Stimulated activated CD8-positive, alpha-beta memory T cell treated with anti-CD3 and anti-CD28 coated beads, Interleukin-4, amount 100 ng/mL, for 24 hours (primary cell): ENCODE data around the gene RPS27L.

Experiments used
- DNase-seq: peaks from one replicate; pipeline ENCODE4 v3.0.0-alpha.2; 2020; ENCODE audit warnings: low read depth

The RPS27L gene

DNA sequence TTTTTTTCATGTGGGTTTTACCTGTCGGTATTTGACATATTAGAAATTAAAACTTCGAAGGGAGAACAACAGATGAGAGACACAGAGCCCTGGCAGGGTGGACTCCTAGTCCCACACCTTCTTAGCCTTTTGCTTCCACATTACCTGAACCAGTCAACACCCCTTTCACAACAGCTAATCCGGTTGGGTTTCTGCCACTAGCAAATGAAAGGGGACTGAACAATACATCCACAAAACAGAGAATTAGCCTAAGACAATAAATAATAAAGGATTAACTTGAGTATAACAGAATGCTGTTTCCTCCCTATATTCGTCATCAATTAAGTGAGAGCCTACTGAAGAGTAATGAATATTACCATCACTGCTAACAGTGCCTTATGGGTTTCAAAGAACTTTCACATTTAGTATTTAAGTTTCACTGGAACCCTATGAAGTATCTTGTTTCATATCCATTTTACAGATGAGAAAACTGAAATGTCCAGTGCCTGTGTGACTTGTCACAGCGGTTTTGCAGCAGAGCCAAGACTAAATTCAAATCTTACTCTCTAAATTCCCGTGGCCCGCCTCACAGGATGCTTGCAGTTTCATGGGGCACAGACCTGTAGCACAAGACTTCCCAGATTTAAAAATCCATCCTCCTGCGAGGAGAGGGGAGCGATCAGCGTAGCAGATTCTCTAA, 31.1 kb upstream of the RPS27L start:
- DNase-seq, result no peak

DNA sequence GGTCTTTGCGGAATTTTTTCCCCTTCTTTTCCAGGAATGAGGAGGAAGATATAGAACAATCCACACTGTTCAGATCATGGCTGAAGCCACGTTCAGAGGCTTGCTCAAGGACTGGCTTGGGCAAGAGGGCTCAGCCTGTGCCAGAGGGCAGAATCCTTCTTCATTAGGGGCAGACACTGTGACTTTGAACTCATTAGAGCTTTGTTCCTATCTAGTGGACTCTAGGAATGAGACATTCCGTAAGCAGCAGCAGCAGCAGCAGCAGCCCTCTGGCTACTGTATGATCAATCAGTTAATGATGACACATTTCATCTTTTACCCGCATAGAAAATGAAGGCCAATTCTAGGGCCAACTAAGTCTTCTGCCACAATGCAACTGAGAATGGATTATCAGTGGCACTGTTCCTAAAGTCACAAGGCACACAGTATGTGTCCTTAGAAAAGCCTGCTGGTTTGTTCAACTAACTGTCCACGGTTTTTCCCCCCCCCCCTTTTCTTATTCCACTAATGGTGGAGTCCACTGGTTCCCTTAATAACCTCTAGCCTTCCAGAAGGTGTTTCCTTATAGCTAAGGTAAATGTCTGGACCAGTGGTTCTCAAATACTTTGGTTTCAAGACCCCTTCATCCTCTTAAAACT, 30.4 kb upstream of the RPS27L start:
- DNase-seq, result no peak

DNA sequence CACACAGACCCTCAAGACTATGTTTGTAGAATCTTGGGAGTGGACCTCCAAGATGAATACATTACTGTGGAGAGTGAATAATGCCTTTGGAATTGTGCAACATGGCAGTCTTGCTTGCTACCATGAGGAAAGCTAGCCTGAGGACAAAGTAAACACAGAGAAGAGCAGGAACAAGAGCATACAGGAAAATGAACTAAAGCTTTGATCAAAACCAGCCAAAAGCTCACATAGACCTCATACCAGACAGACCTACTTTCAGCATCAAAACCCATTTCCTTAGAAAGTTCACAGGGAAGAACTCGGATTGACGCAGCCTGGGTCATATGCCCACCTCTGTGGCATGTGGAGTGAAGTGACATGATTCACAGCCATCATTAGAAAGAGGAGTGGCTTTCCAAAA, 28.8 kb upstream of the RPS27L start:
- no peak for DNase-seq

DNA sequence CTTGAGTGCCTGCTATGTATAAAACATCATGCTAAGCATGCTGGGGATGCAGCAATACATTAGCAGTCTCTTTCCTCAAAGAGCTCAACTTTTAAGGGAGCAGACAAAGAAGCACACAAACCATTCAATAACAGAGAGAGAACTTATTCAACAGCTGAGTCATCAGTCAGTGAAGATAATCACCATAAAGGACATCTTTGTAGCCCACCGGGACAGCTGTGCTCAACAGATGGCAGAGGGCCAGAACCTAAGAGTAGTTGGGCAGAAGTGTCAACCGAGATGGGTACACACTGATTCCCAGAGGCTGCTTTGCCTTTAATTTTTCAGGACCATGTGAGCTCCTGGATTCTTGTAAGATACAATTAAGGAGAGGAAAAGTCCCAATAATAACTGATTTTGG, 27.9 kb upstream of the RPS27L start:
- no peak for DNase-seq

DNA sequence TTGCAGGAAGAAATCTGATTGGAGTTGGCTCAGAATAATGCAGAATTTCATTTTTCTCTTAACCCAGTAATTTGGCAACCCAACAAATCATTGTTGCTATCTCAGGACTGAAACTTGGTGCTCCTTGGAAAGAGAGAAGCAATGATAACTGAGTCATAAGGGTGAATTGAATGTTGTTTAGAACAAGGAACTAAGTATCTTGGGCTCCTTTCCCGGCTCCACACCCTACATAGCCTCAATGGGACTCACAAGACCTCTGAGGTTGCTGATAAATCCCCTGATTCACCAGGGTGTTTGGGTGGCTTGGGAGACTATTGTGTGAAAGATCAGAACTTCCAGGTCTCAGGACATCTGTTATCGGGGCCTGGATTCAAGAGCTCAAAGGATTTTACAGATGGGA, 24.4 kb upstream of the RPS27L start:
- no peak for DNase-seq

DNA sequence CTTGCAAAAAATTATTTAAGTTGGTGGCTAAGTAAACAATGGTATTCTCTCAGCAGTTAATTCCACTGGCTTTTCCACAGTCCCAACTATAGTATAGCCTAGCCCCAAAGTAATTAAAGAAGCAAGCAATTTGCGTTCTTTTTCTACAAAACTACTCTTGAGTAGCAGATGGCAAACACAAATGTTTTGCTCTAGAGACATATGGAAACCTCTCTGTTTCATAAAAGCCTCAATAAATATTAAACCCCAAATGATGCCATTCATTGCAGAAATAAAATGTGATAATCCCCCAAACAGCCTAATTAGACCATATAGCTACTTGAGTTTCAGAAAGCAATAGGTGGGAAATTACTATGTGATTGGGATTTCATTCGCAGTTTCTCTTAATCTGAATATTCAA, 23.5 kb upstream of the RPS27L start:
- no peak for DNase-seq

DNA sequence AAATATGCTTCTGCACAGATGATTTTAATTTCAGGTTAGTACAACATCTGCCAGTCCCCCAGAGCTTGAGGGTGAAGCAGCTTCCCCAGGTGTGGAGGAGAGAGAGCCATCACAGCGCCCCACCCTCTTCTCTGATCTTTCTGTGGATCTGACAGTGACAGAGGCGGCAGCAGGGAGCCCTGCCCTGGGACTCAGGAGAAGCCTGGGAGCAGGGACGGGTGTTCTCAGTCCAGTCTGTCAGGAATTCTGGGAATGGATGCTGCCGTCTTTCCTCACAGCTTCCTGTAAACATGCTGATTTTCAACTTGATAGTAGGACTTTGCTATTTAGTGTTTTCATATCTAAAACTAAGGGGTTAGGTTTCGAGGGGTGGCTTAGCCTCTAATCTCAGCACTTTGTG, 20.8 kb upstream of the RPS27L start:
- no peak for DNase-seq

DNA sequence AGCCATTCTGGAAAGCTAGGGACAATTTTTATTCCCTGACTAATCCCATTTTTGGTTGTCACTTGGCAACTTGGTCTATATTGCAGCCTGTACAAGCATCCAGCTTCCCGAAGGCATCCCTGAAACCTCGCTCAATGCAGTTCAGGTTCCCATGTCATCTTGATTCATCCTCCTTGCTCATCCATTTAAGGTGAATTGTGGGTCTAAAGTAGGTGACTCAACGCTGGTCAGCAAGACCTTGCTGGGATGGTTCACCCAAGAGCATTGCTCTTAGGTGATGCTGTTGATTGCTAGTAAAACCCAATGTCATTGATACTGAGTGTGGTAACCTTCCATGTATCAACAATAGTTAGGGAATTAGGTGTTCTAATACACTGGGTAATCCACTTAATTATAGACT, 19.0 kb upstream of the RPS27L start:
- no peak for DNase-seq

DNA sequence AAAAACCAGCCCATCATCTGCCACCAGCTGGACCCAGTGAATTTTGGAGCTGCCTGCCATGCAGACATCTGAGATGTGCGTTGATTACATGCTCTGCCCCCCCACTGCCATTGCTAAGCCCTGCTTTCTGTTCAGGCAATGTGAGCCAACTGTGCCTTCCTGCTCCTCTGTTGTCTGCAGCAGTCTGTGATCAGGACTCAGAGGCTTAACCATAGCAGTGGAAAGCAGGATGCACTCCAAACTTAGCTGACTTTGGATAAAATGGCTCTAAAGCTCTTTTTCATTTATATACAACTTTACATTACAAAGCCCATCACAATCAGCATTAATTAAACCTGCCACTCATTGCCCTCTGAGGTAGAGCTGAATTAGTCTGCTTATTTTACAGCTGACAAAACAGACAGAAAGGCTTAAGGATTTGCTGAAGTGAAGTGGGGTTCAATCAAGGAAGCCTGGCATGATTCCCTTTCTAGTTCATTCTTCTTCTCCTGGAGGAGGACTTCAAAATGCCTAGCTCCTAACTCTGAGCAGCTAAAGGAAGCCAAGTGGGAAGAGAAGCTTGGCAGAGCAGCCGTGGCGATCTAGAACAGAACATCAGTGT, 15.7 kb upstream of the RPS27L start:
- DNase-seq, result no peak

DNA sequence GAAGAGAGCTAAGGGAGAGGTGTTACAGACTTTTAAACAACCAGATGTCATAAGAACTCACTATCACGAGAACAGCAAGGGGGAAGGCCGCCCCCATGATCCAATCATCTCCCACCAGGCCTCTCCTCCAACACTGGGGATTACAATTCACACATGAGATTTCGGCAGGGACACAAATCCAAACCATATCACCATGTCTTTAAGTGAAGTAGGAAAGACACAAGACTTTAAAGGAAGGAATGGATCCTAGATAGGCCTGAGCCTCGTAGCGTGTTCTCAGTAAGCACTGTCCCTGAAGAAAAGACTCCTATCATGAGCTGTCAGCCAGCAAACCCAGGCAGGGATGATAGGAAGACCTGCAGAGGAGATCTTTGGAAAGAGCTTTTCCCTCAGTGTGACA, 15.1 kb upstream of the RPS27L start:
- DNase-seq, result no peak

DNA sequence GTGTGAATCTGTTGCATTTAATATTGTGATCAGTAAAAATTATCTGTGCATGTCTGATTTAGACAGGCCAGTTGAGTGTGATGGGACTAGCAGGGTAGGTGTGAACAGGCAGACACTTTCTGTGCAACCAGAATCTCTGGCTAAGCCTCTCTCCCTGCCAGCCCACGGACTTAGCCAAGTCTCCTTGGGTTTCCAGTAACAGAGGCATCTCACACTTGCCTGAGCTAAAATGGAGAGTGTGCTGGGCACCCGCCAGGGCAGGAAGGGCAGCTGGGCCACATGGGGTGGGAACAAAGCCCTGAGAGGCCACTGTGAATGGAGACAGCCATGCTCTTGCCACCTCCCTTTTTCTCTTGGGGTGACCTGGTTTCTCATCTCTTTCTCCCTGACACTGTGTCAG, 12.5 kb upstream of the RPS27L start:
- no peak for DNase-seq

DNA sequence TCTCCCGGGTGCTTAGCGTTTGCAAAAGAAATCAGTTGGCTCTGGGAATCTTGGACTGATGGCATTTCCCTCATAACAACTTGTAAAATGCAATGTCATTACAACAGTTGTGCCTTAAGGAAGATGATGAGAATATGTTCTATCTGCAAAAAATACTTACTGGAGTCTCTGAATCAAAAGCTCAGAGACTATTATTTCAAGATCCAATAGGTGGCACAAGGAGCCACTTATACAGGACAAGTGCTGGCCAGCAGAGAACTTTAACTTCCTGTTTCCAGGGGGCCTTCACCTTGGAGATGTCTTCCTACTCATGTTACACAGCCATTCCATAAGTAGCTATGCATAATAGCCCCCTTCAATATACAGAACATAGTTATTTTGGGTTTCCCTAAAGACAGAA, 8.9 kb upstream of the RPS27L start:
- no peak for DNase-seq

DNA sequence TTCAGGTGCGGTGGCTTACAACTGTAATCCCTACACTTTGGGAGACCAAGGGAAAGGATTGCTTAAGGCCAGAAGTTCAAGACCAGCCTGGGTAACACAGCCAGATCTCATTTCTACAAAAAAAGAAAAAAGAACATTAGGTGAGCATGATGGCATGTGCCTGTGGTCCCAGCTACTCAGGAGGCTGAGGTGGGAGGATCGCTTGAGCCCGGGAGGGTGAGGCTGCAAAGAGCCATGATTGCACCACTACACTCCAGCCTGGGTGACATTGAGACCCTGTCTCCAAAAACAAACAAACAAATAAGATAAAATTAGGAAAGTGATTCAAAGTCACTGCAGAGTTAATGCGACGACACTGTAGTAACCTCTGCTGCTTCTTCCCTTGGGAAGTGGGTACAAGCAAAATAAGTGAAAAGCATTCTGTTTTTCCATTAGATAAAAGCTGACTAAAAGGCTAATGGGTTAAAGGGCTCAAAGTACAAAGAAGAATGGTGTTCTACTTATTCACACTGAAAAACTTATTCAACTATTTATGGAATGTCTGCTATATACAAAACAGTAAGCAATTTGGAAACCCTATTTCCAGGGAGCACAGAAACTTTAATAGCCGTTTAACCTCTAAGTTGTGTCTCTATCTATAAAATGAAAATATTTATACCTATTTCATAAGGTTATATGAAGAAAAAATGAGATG, 8.0 kb upstream of the RPS27L start:
- DNase-seq, result no peak

DNA sequence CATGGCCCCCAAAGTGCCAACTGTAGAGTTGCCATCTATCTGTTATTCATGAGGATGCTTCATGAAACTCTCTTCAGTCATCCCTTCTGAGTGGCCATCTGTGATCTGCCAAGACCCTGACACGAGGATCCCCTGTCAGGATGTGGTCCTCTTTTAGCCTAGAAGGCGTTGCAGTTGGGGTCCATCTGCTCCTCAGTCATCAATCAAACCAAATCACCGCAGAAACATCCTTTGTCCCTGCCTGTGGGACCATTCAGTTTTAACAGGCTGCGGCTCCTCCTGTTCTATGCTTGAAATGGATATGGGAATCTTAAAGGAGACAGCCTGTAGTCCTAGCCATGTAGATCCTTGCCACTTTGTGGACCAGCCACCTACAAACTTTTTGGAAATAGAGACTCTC, 5.9 kb upstream of the RPS27L start:
- no peak for DNase-seq

DNA sequence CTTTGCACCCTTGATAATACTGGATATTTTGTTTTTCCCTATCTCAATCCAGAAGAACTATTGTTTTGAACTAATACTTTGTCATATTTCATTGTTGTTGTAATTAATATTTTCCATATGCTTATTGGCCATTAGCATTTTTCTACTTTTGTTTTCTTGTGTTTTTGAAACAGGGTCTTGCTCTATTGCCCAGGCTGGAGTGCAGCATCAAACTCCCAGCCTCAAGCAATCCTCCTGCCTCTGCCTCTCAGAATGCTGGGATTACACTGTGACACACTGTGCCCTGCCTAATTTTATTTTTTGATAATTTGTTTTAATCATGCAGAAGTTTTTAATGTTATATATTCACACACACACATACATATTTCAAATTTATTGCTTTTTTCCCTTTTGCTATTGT, 3.4 kb upstream of the RPS27L start:
- no peak for DNase-seq

DNA sequence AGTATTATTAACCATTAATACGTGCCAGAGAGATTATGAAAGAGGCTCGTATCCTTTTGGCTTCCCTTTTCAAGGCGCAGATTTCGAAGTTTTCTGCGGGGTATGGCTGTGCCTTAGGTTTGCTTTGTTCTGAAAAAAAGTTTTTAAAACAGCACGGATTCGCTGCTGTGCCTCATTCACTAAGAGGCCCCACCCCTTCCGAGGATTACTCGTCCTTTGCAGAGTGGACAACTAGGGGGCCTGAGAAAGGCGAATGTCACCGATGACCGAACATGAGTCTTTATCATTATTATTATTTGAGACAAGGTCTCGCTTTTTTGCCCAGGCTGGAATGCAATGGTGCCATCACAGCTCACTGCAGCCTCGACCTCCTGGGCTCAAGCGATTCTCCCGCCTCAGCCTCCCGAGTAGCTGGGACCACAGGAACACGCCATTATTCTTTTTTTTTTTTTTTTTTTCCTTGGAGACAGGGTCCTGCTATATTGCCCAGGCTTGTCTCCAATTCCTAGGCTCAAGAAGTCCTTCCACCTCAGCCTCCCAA, 684 bp upstream of the RPS27L start:
- no peak for DNase-seq

DNA sequence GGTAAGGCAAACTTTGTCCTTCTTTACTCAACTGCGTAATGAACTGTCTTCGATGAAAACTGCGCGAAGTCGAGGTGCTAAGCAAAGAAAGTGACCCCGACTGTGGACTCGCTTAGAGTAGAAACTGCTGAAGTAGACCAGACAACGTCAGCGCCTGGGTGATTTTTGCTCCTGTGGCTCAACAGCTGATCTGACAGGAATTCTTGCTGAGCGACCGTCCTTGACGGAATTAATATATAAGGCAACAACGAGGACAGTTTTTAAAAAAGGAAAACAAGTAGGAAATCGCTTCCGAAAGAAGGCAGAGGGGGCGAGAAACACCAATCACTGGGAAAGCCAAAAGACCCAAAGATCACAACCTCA, 541 bp downstream of the RPS27L start:
- no peak for DNase-seq

DNA sequence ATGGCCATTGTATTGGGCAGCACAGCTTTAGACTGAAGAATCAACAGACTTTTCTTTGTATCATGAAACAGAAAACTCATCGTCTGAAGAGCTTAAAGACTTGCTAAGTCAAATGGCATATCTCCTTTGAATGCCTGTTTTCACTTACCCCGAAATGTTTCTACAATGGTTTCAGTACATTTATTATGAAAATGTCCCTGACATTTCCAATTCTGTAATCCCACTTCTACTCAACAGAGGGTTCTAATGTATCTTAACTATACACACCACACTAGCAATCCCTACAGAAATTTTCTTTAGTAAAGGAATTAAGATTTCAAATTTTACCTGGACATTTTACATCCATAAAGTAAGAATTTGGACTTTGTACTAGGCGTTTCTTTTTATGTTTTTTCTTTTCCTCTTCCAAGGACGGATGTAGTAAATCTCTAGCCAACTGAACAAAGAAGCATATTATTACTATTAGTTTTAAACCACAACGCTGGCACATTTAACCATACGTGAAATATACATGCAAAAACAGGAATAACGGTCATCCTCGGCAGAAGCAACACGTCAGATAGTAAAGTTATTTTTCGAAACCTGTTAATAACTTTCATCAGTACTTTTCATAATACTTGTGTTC, 1.1 kb downstream of the RPS27L start:
- no peak for DNase-seq

DNA sequence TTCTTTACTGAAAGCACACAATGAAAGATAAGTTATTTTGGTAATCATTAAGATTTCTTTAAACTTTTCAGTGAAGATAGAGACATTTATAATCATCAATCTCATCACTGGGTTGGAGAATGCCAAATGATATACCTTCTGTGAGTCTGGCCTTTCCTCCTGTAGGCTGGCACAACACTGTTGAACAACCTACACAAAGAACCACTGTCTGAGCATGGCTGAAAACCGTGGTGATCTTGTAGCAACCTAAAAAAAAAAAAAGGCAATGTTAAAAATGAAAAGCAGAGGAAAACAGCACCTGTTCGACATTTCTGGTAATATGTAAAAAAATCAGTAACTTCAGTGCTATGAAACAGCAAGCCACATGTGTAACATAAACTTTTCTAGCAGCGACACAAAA, 1.8 kb downstream of the RPS27L start:
- DNase-seq, result no peak

DNA sequence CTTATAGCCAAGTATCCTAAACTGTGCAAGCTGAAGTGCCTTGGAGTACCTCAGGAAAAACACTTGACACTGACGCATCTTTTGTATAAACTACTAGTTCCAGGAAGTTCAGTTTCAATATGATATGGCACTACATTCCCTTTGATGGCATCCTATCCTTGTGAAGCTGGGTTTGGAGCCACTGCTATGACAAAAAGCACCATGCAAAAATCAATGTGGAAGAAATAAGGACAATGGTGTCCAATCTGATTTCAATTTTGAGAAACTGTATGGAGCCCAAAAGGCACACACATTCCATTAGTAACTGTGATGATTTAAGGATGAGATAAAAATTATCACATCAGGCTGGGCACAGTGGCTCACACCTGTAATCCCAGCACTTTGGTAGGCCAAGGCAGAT, 5.6 kb downstream of the RPS27L start:
- DNase-seq, result no peak

DNA sequence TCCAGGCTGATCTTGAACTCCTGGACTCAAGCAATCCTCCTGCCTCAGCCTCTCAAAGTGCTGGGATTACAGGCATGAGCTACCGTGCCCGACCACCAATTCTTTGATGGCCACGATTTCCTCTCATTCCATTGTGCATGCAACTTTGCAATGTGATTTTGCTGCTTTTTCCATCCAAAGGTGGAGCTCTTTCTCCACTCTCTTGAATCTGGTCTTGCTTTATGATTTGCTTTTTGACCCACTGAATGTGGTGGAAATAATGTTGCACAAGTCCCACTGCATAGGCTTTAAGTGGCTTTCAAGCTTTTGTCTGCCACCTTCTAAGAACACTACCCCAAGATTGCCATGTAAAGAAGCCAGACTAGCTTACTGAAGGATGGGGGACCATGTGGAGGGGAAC, 10.6 kb downstream of the RPS27L start:
- DNase-seq, result no peak

DNA sequence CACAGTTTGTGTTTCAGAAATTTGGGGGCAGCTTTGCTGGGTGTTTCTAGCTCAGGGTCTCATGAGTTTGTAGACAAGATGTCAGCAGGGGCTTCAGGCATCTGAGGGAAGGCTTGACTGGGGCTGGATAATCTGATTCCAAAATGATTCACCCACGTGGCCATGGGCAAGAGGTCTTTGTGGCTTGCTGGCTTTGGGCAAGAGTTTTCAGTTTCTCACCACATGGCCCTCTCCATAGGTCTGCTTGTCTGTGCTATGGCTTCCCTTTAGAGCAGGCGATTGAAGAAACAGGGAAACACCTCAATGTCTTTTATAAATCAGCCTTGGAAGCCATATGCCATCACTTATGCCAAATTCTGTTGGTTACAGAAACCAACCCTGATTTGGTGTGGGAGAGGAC, 11.9 kb downstream of the RPS27L start:
- no peak for DNase-seq

DNA sequence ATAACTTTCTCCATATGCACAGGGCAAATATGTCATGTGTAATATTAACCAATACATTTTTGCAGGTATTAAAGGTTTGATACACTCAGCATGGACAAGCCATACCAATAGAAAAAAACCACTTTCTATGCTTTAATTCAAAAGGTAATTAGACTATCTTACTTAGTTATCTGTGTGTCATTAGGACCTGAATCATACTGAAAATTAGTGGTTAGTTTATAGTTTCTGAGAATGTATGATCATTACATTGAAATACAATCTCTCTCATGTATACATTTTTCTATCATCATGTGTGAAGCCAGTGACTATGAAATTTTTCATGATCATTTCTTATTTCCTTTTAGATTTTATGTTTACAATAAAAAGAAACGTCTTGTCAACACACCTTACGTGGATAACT, 16.3 kb downstream of the RPS27L start:
- no peak for DNase-seq
